Nephron progenitor cell (in vitro differentiated cells): ENCODE measurements around the gene SHQ1.
A peak's percentile ranks its signal among the peaks of the same experiment; 100 is the strongest.

Experiments
- DNase-seq: peaks from one replicate; pipeline ENCODE4 v3.0.0; 2021
- H3K27ac Mint-ChIP-seq: 2 replicates; pipeline ENCODE4 v1.8.0; 2021; ENCODE audit warnings: mild to moderate bottlenecking, moderate library complexity, mixed read lengths
- H3K27me3 Mint-ChIP-seq: 2 replicates; pipeline ENCODE4 v1.8.0; 2021; ENCODE audit warnings: mild to moderate bottlenecking, low read depth, mixed read lengths; ENCODE audit not compliant: poor library complexity
- H3K36me3 Mint-ChIP-seq: 2 replicates; pipeline ENCODE4 v1.8.0; 2021; ENCODE audit warnings: low read depth, mixed read lengths
- H3K4me1 Mint-ChIP-seq: 2 replicates; pipeline ENCODE4 v1.8.0; 2021; ENCODE audit warnings: mixed read lengths
- H3K4me3 Mint-ChIP-seq: 2 replicates; pipeline ENCODE4 v1.8.0; 2021; ENCODE audit warnings: mild to moderate bottlenecking, moderate library complexity, mixed read lengths
- H3K9me3 Mint-ChIP-seq: 2 replicates; pipeline ENCODE4 v1.8.0; 2021; ENCODE audit warnings: mild to moderate bottlenecking, moderate library complexity, mixed read lengths
- TF ChIP-seq, protein P1 (sequence below): fragments of 200-600 bp; sonication (generic); IDR thresholded peaks from 2 replicates; pipeline ENCODE4 v1.5.0; 2021; ENCODE audit warnings: antibody characterized with exemption

The SHQ1 gene

DNA sequence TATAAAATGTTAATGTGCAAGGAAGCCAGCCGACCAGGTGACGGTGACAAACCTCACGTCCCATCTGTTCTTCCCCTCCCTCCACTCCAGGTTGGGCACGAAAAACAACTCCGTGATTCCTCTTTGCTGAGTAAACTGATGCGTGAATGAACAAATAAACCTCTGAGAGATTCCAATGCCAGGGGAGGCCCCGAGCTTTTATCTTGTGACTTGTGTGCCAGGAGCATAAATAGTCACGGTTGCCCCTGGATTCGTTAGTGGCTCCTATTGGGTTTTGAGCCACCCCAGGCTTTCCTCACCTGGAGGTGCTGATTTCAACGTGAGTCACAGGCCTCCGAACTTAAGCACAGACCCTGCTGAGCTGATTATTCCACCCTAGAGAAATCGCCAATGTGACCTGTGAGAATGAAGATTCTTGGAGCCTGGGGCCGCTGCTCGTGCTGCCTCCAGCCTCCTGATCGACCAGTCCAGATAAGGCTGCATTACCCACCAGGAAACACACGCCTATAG, 119.2 kb downstream of the SHQ1 start:
- peaks cover 5% of the 10 kb centered on the region for H3K36me3 Mint-ChIP-seq
- H3K4me1 Mint-ChIP-seq, result peaks cover 23% of the 10 kb centered on the region
- peaks cover 9% of the 10 kb centered on the region for H3K27me3 Mint-ChIP-seq
- H3K27ac Mint-ChIP-seq, result no peak overlapping the region
- H3K4me3 Mint-ChIP-seq, result no peak overlapping the region
- peaks cover 22% of the 10 kb centered on the region for H3K9me3 Mint-ChIP-seq
- TF ChIP-seq, protein P1, sequence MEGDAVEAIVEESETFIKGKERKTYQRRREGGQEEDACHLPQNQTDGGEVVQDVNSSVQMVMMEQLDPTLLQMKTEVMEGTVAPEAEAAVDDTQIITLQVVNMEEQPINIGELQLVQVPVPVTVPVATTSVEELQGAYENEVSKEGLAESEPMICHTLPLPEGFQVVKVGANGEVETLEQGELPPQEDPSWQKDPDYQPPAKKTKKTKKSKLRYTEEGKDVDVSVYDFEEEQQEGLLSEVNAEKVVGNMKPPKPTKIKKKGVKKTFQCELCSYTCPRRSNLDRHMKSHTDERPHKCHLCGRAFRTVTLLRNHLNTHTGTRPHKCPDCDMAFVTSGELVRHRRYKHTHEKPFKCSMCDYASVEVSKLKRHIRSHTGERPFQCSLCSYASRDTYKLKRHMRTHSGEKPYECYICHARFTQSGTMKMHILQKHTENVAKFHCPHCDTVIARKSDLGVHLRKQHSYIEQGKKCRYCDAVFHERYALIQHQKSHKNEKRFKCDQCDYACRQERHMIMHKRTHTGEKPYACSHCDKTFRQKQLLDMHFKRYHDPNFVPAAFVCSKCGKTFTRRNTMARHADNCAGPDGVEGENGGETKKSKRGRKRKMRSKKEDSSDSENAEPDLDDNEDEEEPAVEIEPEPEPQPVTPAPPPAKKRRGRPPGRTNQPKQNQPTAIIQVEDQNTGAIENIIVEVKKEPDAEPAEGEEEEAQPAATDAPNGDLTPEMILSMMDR, result no peak
- no peak for DNase-seq

DNA sequence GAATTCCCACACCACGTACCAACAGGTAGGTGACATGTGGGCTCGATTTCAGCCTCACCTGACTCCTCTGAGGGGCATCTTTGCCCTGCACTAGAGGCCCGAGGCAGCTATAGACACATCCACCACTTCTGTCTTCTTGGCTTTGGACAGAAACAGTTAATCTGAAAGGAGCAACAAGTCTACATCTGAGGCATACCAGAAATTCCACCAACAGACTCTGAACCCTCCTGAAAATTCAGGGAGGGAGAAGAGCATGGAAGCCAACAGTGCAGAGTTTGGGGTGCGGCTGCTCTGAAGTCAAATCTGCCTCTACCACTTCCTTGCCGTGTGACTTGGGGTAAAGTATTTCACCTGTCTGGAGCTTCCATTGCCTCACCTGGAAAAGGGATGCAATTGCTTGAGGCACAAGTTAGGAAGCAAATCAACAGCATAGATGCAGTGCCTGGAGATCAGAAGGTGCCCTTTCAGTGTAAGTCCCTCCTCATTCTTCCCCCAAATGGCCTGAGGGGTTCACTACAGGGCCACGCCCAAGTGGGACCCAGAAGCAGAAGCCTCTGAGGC, 119.8 kb downstream of the SHQ1 start:
- Mint-ChIP-seq H3K27me3 (peaks cover 9% of the 10 kb centered on the region), H3K4me3 (no peak overlapping the region), H3K36me3 (peaks cover 5% of the 10 kb centered on the region), H3K4me1 (peaks cover 27% of the 10 kb centered on the region), H3K27ac (no peak overlapping the region), H3K9me3 (peaks cover 18% of the 10 kb centered on the region)
- no peak for DNase-seq
- TF ChIP-seq, protein P1, result no peak

DNA sequence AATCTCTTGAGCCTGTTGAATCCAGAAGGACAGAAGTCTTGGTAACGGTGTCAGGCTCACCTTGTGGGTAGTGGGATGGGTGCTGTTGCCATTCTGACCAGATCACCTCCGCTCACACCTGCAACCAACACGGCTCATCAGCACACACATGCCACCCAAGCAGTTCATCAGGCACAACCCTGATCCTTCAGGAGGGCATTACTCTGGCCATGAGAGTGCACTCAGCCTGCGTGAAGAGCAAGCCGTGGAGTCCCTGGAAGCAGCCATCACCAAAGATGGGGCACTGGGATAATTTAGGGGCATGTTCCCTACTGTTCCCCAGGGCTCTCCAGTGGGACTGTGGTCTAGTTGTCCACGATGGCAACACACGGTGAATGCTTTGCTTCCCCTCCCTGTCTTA, 120.5 kb downstream of the SHQ1 start:
- TF ChIP-seq, protein P1, result no peak
- peaks cover 11% of the 10 kb centered on the region for H3K9me3 Mint-ChIP-seq
- no peak overlapping the region for H3K4me3 Mint-ChIP-seq
- H3K27ac Mint-ChIP-seq, result no peak overlapping the region
- H3K36me3 Mint-ChIP-seq, result no peaks in the 10 kb centered on the region
- DNase-seq, result no peak
- peaks cover 16% of the 10 kb centered on the region for H3K27me3 Mint-ChIP-seq
- peaks cover 34% of the 10 kb centered on the region for H3K4me1 Mint-ChIP-seq

DNA sequence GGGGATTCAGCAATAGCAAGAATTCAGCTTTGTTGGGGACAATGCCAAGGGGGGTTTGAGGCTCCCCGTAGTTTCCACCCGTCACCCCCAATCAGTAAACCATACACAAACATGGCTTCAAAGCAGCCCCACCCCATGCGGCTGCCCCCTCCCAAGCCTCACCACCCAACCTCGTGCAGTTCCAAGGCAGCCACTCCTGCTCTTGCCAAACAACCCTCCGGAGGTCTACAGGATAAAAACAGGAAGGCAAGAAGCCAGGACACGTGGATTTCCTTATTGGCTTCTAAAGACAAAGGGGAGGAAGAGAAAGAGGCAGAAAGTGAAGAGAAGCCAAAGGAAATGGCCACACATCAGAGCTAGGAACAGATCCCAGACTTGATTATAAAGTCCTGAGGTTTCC, 121.1 kb downstream of the SHQ1 start:
- TF ChIP-seq, protein P1, result no peak
- H3K36me3 Mint-ChIP-seq, result no peaks in the 10 kb centered on the region
- peaks cover 8% of the 10 kb centered on the region for H3K9me3 Mint-ChIP-seq
- peaks cover 37% of the 10 kb centered on the region for H3K4me1 Mint-ChIP-seq
- no peak overlapping the region for H3K4me3 Mint-ChIP-seq
- H3K27me3 Mint-ChIP-seq, result peaks cover 17% of the 10 kb centered on the region
- no peak overlapping the region for H3K27ac Mint-ChIP-seq
- DNase-seq, result no peak

DNA sequence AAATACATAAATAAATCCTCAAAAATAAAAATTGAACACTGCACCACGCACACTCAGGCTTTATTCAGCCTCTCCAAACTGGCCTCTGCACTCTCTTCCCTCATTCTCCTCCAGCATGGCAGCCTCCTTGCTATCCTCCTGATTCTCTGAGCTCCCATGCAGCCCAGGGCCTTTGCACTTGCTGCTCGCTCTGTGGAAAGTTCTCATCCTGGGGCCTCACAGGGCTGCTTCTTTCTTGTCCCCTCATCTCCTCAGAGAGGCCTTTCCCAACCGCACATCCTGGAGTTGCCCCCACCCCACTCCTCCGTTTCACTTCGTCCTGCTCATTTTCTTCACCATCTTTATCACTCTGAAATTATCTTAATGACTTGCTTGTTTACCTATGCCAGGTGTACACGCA, 123.0 kb downstream of the SHQ1 start:
- H3K4me3 Mint-ChIP-seq, result no peak overlapping the region
- TF ChIP-seq, protein P1, result no peak
- peaks cover 56% of the 10 kb centered on the region for H3K4me1 Mint-ChIP-seq
- H3K27me3 Mint-ChIP-seq, result peaks cover 17% of the 10 kb centered on the region
- DNase-seq, result no peak
- H3K9me3 Mint-ChIP-seq, result peaks cover 3% of the 10 kb centered on the region
- H3K36me3 Mint-ChIP-seq, result no peaks in the 10 kb centered on the region
- peak overlapping the region; percentile 39 for H3K27ac Mint-ChIP-seq

DNA sequence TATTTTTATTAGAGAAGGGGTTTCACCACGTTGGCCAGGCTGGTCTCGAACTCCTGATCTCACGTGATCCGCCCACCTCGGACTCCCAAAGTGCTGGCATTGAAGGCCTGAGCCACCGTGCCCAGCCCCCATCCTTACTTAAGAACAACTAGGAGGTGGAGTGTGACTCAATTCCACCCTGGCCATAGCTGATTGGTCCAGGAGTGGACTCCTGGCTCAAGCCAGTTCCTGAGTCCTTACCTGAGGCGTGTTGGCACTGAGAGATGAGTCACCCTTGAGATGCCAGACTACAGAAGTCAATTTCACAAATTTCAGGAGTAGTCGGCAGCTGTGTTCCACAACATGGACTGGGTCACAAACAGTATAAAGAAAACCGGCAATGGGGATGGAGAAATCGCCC, 124.2 kb downstream of the SHQ1 start:
- H3K36me3 Mint-ChIP-seq, result no peaks in the 10 kb centered on the region
- H3K4me1 Mint-ChIP-seq, result peaks cover 60% of the 10 kb centered on the region
- peaks cover 3% of the 10 kb centered on the region for H3K9me3 Mint-ChIP-seq
- TF ChIP-seq, protein P1, result no peak
- peaks cover 14% of the 10 kb centered on the region for H3K27me3 Mint-ChIP-seq
- DNase-seq, result no peak
- H3K27ac Mint-ChIP-seq, result no peak overlapping the region
- no peak overlapping the region for H3K4me3 Mint-ChIP-seq
